ENCODE measurements around the gene PPM1H. TPM values are rescaled to one million over a fixed set of nuclear protein-coding genes. Genes with fewer than 3 reads are reported as not detected.

PPM1H gene
- total RNA-seq, 1 donor from 2014 or later, result 31.0 TPM

- Mint-ChIP-seq H3K9me3 (no peaks in the 10 kb centered on the region), H3K27ac (no peak overlapping the region), H3K4me1 (ENCODE audit: unreplicated experiment) (peaks cover 10% of the 10 kb centered on the region), H3K4me3 (no peak overlapping the region), H3K36me3 (peaks cover 6% of the 10 kb centered on the region), H3K27me3 (no peaks in the 10 kb centered on the region)
- DNase-seq (ENCODE audit: extremely low spot score, unreplicated experiment), result no peak
- TF ChIP-seq CTCF (conservative IDR thresholded peaks at IDR 0.05), result no peak
These were observed 158.0 kb downstream of the PPM1H start for GRCh38 chr12:62776997-62777396.

- H3K9me3 Mint-ChIP-seq, result no peaks in the 10 kb centered on the region
- TF ChIP-seq CTCF (conservative IDR thresholded peaks at IDR 0.05), result no peak
- DNase-seq (ENCODE audit: extremely low spot score, unreplicated experiment), result no peak
- peaks cover 6% of the 10 kb centered on the region for H3K4me1 Mint-ChIP-seq (ENCODE audit: unreplicated experiment)
- H3K4me3 Mint-ChIP-seq, result no peak overlapping the region
- peaks cover 6% of the 10 kb centered on the region for H3K36me3 Mint-ChIP-seq
- H3K27me3 Mint-ChIP-seq, result no peaks in the 10 kb centered on the region
- no peak overlapping the region for H3K27ac Mint-ChIP-seq
These were observed 158.4 kb downstream of the PPM1H start for GRCh38 chr12:62776575-62776974.

GRCh38 chr12:62774794-62775193 is 160.2 kb downstream of the PPM1H start:
- Mint-ChIP-seq H3K4me1 (ENCODE audit: unreplicated experiment) (peaks cover 10% of the 10 kb centered on the region), H3K4me3 (no peak overlapping the region), H3K27me3 (no peaks in the 10 kb centered on the region), H3K36me3 (peaks cover 6% of the 10 kb centered on the region), H3K27ac (no peak overlapping the region), H3K9me3 (no peaks in the 10 kb centered on the region)
- no peak for TF ChIP-seq CTCF (conservative IDR thresholded peaks at IDR 0.05)
- DNase-seq (ENCODE audit: extremely low spot score, unreplicated experiment), result no peak

GRCh38 chr12:62772416-62772955 is 162.5 kb downstream of the PPM1H start:
- no peak overlapping the region for H3K27ac Mint-ChIP-seq
- TF ChIP-seq CTCF (conservative IDR thresholded peaks at IDR 0.05), result no peak
- peaks cover 10% of the 10 kb centered on the region for H3K4me1 Mint-ChIP-seq (ENCODE audit: unreplicated experiment)
- H3K9me3 Mint-ChIP-seq, result no peaks in the 10 kb centered on the region
- H3K27me3 Mint-ChIP-seq, result no peaks in the 10 kb centered on the region
- no peak overlapping the region for H3K4me3 Mint-ChIP-seq
- peaks cover 6% of the 10 kb centered on the region for H3K36me3 Mint-ChIP-seq
- DNase-seq (ENCODE audit: extremely low spot score, unreplicated experiment), result no peak

- no peaks in the 10 kb centered on the region for H3K27me3 Mint-ChIP-seq
- no peak overlapping the region for H3K4me3 Mint-ChIP-seq
- no peak overlapping the region for H3K27ac Mint-ChIP-seq
- no peak for TF ChIP-seq CTCF (conservative IDR thresholded peaks at IDR 0.05)
- DNase-seq (ENCODE audit: extremely low spot score, unreplicated experiment), result no peak
- H3K9me3 Mint-ChIP-seq, result no peaks in the 10 kb centered on the region
- peaks cover 8% of the 10 kb centered on the region for H3K36me3 Mint-ChIP-seq
- H3K4me1 Mint-ChIP-seq (ENCODE audit: unreplicated experiment), result peaks cover 13% of the 10 kb centered on the region
These were observed 163.1 kb downstream of the PPM1H start for GRCh38 chr12:62771828-62772227.

- TF ChIP-seq CTCF (conservative IDR thresholded peaks at IDR 0.05), result no peak
- DNase-seq (ENCODE audit: extremely low spot score, unreplicated experiment), result no peak
- no peaks in the 10 kb centered on the region for H3K27me3 Mint-ChIP-seq
- no peak overlapping the region for H3K27ac Mint-ChIP-seq
- H3K4me1 Mint-ChIP-seq (ENCODE audit: unreplicated experiment), result peaks cover 28% of the 10 kb centered on the region
- H3K4me3 Mint-ChIP-seq, result no peak overlapping the region
- no peaks in the 10 kb centered on the region for H3K9me3 Mint-ChIP-seq
- peaks cover 10% of the 10 kb centered on the region for H3K36me3 Mint-ChIP-seq
These were observed 164.6 kb downstream of the PPM1H start for GRCh38 chr12:62770381-62770780.
